ENCODE results near the gene UCHL5. TPM values are rescaled to one million over a fixed set of nuclear protein-coding genes. Genes with fewer than 3 reads are reported as not detected.
"Not testable (repeated sequence)": the region's sequence is repeated elsewhere in the genome, so short reads cannot be mapped to it uniquely, and the experiment has no call there.

UCHL5 gene
- total RNA-seq, 1 donor from 2014 or later = 93.1 TPM

GRCh38 chr1:193019442-193020026, 39.6 kb downstream of the UCHL5 start:
- intact Hi-C loops (cut with micrococcal nuclease) = loop anchor here (1.0 to 5.0 kb wide), 5 partner anchors 37 to 545 kb away; partner anchors contain the start of genes RO60 and UCHL5
- H3K4me1 Mint-ChIP-seq (ENCODE audit: low read depth) = no peaks in the 10 kb centered on the region
- no peaks in the 10 kb centered on the region for H3K27me3 Mint-ChIP-seq (ENCODE audit: insufficient read depth)
- no peaks in the 10 kb centered on the region for H3K9me3 Mint-ChIP-seq
- DNase-seq (ENCODE audit: low spot score) = no peak
- H3K36me3 Mint-ChIP-seq (ENCODE audit: low read depth) = peaks cover 5% of the 10 kb centered on the region
- no peak overlapping the region for H3K4me3 Mint-ChIP-seq
- H3K27ac Mint-ChIP-seq = no peak overlapping the region

- no peak overlapping the region for H3K27ac Mint-ChIP-seq
- no peaks in the 10 kb centered on the region for H3K9me3 Mint-ChIP-seq
- intact Hi-C loops (cut with micrococcal nuclease) = loop anchor here (5.0 kb wide), 1 partner anchor 34 kb away; no protein-coding TSS in a partner anchor
- no peaks in the 10 kb centered on the region for H3K27me3 Mint-ChIP-seq (ENCODE audit: insufficient read depth)
- no peak for DNase-seq (ENCODE audit: low spot score)
- peaks cover 1% of the 10 kb centered on the region for H3K36me3 Mint-ChIP-seq (ENCODE audit: low read depth)
- no peak overlapping the region for H3K4me3 Mint-ChIP-seq
- no peaks in the 10 kb centered on the region for H3K4me1 Mint-ChIP-seq (ENCODE audit: low read depth)
These were observed 42.4 kb downstream of the UCHL5 start for GRCh38 chr1:193016788-193017187.

GRCh38 chr1:193014400-193014799, 44.8 kb downstream of the UCHL5 start:
- intact Hi-C loops (cut with micrococcal nuclease) = no loop called here
- H3K9me3 Mint-ChIP-seq = no peaks in the 10 kb centered on the region

GRCh38 chr1:193013707-193014106, 45.5 kb downstream of the UCHL5 start:
- Mint-ChIP-seq H3K27ac (no peak overlapping the region), H3K4me1 (ENCODE audit: low read depth) (no peaks in the 10 kb centered on the region), H3K36me3 (ENCODE audit: low read depth) (peaks cover 1% of the 10 kb centered on the region), H3K27me3 (ENCODE audit: insufficient read depth) (no peaks in the 10 kb centered on the region), H3K9me3 (no peaks in the 10 kb centered on the region), H3K4me3 (no peak overlapping the region)
- no peak for DNase-seq (ENCODE audit: low spot score)
- intact Hi-C loops (cut with micrococcal nuclease) = no loop called here

More at GRCh38 chr1:193014400-193014799, 44.8 kb downstream of the UCHL5 start:
- DNase-seq (ENCODE audit: low spot score) = no peak
- peaks cover 1% of the 10 kb centered on the region for H3K36me3 Mint-ChIP-seq (ENCODE audit: low read depth)
- no peaks in the 10 kb centered on the region for H3K27me3 Mint-ChIP-seq (ENCODE audit: insufficient read depth)
- no peak overlapping the region for H3K4me3 Mint-ChIP-seq
- H3K4me1 Mint-ChIP-seq (ENCODE audit: low read depth) = no peaks in the 10 kb centered on the region
- no peak overlapping the region for H3K27ac Mint-ChIP-seq

- Mint-ChIP-seq H3K27ac (no peak overlapping the region), H3K9me3 (no peaks in the 10 kb centered on the region), H3K27me3 (ENCODE audit: insufficient read depth) (no peaks in the 10 kb centered on the region), H3K4me1 (ENCODE audit: low read depth) (no peaks in the 10 kb centered on the region), H3K4me3 (no peak overlapping the region), H3K36me3 (ENCODE audit: low read depth) (peaks cover 1% of the 10 kb centered on the region)
- DNase-seq (ENCODE audit: low spot score) = no peak
- intact Hi-C loops (cut with micrococcal nuclease) = no loop called here
These were observed 46.2 kb downstream of the UCHL5 start for GRCh38 chr1:193013005-193013404.

- Mint-ChIP-seq H3K4me1 (ENCODE audit: low read depth) (no peaks in the 10 kb centered on the region), H3K36me3 (ENCODE audit: low read depth) (peaks cover 3% of the 10 kb centered on the region)
These were observed 47.8 kb downstream of the UCHL5 start for GRCh38 chr1:193011406-193011805.

GRCh38 chr1:193009501-193009900, 49.7 kb downstream of the UCHL5 start:
- Mint-ChIP-seq H3K4me3 (no peak overlapping the region), H3K27me3 (ENCODE audit: insufficient read depth) (no peaks in the 10 kb centered on the region), H3K9me3 (peaks cover 3% of the 10 kb centered on the region), H3K36me3 (ENCODE audit: low read depth) (peaks cover 4% of the 10 kb centered on the region), H3K4me1 (ENCODE audit: low read depth) (peaks cover 3% of the 10 kb centered on the region), H3K27ac (no peak overlapping the region)
- intact Hi-C loops (cut with micrococcal nuclease) = no loop called here
- DNase-seq (ENCODE audit: low spot score) = no peak

More at GRCh38 chr1:193011406-193011805, 47.8 kb downstream of the UCHL5 start:
- H3K9me3 Mint-ChIP-seq = no peaks in the 10 kb centered on the region
- no peak overlapping the region for H3K4me3 Mint-ChIP-seq
- H3K27me3 Mint-ChIP-seq (ENCODE audit: insufficient read depth) = no peaks in the 10 kb centered on the region
- no peak overlapping the region for H3K27ac Mint-ChIP-seq
- DNase-seq (ENCODE audit: low spot score) = no peak
- intact Hi-C loops (cut with micrococcal nuclease) = no loop called here

GRCh38 chr1:193005785-193006184, 53.4 kb downstream of the UCHL5 start:
- intact Hi-C loops (cut with micrococcal nuclease) = no loop called here
- peaks cover 3% of the 10 kb centered on the region for H3K9me3 Mint-ChIP-seq
- H3K27me3 Mint-ChIP-seq (ENCODE audit: insufficient read depth) = no peaks in the 10 kb centered on the region
- peaks cover 8% of the 10 kb centered on the region for H3K4me1 Mint-ChIP-seq (ENCODE audit: low read depth)
- no peak for DNase-seq (ENCODE audit: low spot score)
- H3K36me3 Mint-ChIP-seq (ENCODE audit: low read depth) = peaks cover 9% of the 10 kb centered on the region
- H3K27ac Mint-ChIP-seq = no peak overlapping the region
- H3K4me3 Mint-ChIP-seq = no peak overlapping the region

GRCh38 chr1:192998536-192998935, 60.6 kb downstream of the UCHL5 start:
- peaks cover 39% of the 10 kb centered on the region for H3K36me3 Mint-ChIP-seq (ENCODE audit: low read depth)
- H3K9me3 Mint-ChIP-seq = peaks cover 26% of the 10 kb centered on the region
- H3K4me3 Mint-ChIP-seq = no peak overlapping the region
- H3K27ac Mint-ChIP-seq = no peak overlapping the region
- no peak for DNase-seq (ENCODE audit: low spot score)
- intact Hi-C loops (cut with micrococcal nuclease) = no loop called here
- H3K27me3 Mint-ChIP-seq (ENCODE audit: insufficient read depth) = no peaks in the 10 kb centered on the region
- peaks cover 11% of the 10 kb centered on the region for H3K4me1 Mint-ChIP-seq (ENCODE audit: low read depth)

GRCh38 chr1:192994141-192994540, 65.0 kb downstream of the UCHL5 start:
- peaks cover 30% of the 10 kb centered on the region for H3K9me3 Mint-ChIP-seq
- peaks cover 16% of the 10 kb centered on the region for H3K4me1 Mint-ChIP-seq (ENCODE audit: low read depth)
- H3K36me3 Mint-ChIP-seq (ENCODE audit: low read depth) = peaks cover 33% of the 10 kb centered on the region
- DNase-seq (ENCODE audit: low spot score) = no peak
- H3K27ac Mint-ChIP-seq = no peak overlapping the region
- H3K27me3 Mint-ChIP-seq (ENCODE audit: insufficient read depth) = no peaks in the 10 kb centered on the region
- intact Hi-C loops (cut with micrococcal nuclease) = no loop called here
- H3K4me3 Mint-ChIP-seq = no peak overlapping the region

- intact Hi-C loops (cut with micrococcal nuclease) = no loop called here
- Mint-ChIP-seq H3K4me3 (no peak overlapping the region), H3K27ac (no peak overlapping the region), H3K9me3 (peaks cover 24% of the 10 kb centered on the region), H3K36me3 (ENCODE audit: low read depth) (peaks cover 27% of the 10 kb centered on the region), H3K4me1 (ENCODE audit: low read depth) (peaks cover 11% of the 10 kb centered on the region), H3K27me3 (ENCODE audit: insufficient read depth) (no peaks in the 10 kb centered on the region)
- DNase-seq (ENCODE audit: low spot score) = no peak
These were observed 65.6 kb downstream of the UCHL5 start for GRCh38 chr1:192993426-192994085.

- intact Hi-C loops (cut with micrococcal nuclease); H3K27ac Mint-ChIP-seq; H3K36me3 Mint-ChIP-seq (ENCODE audit: low read depth); H3K4me3 Mint-ChIP-seq; H3K27me3 Mint-ChIP-seq (ENCODE audit: insufficient read depth); DNase-seq (ENCODE audit: low spot score); H3K9me3 Mint-ChIP-seq: not testable (repeated sequence)
- peaks cover 41% of the 10 kb centered on the region for H3K4me1 Mint-ChIP-seq (ENCODE audit: low read depth)
These were observed 72.3 kb downstream of the UCHL5 start for GRCh38 chr1:192986748-192987334.

GRCh38 chr1:192986110-192986747, 72.9 kb downstream of the UCHL5 start:
- intact Hi-C loops (cut with micrococcal nuclease) = no loop called here
- no peaks in the 10 kb centered on the region for H3K27me3 Mint-ChIP-seq (ENCODE audit: insufficient read depth)
- peaks cover 6% of the 10 kb centered on the region for H3K36me3 Mint-ChIP-seq (ENCODE audit: low read depth)
- peaks cover 41% of the 10 kb centered on the region for H3K4me1 Mint-ChIP-seq (ENCODE audit: low read depth)
- no peak for DNase-seq (ENCODE audit: low spot score)
- no peaks in the 10 kb centered on the region for H3K9me3 Mint-ChIP-seq
- H3K4me3 Mint-ChIP-seq = no peak overlapping the region
- H3K27ac Mint-ChIP-seq = peak overlapping the region; percentile 60
